ENCODE data around the gene AGPAT3. TPM values are rescaled to one million over a fixed set of nuclear protein-coding genes. Genes with fewer than 3 reads are reported as not detected.

AGPAT3 gene
- total RNA-seq, 4 donors from 2014 or later = 28.0 to 36.5 (median 32.2) TPM

- H3K27ac ChIP-seq (replicated peaks in 1 of 4) = no peak overlapping the region
- 78% methylated on average over 6 of the region's 6 CpGs for WGBS
- no peaks in the 10 kb centered on the region for H3K9me3 ChIP-seq
- H3K36me3 ChIP-seq = peaks cover 0 to 19% (median 14%) of the 10 kb centered on the region in 4 donors
- H3K27me3 ChIP-seq = no peaks in the 10 kb centered on the region
- peaks cover 4 to 8% (median 7%) of the 10 kb centered on the region in 4 donors for H3K4me1 ChIP-seq
- intact Hi-C loops (cut with DNase I) = no loop called here
- no peak for DNase-seq (ENCODE audit: extremely low spot score)
- no peak overlapping the region for H3K4me3 ChIP-seq
- TF ChIP-seq CTCF (IDR thresholded peaks at IDR 0.05) (no peak), POLR2A (IDR thresholded peaks at IDR 0.05; ENCODE audit: low read depth) (no peak), POLR2AphosphoS5 (IDR thresholded peaks at IDR 0.05) (no peak), EP300 (IDR thresholded peaks at IDR 0.05) (no peak)
Observed at GRCh38 chr21:43987509-43987908, 122.5 kb downstream of the AGPAT3 start.

- H3K4me1 ChIP-seq = peaks cover 4 to 8% (median 7%) of the 10 kb centered on the region in 4 donors
- intact Hi-C loops (cut with DNase I) = no loop called here
- WGBS = 71% methylated on average over 6 of the region's 9 CpGs
- H3K9me3 ChIP-seq = no peaks in the 10 kb centered on the region
- H3K4me3 ChIP-seq = no peak overlapping the region
- peaks cover 0 to 14% (median 9%) of the 10 kb centered on the region in 4 donors for H3K36me3 ChIP-seq
- no peaks in the 10 kb centered on the region for H3K27me3 ChIP-seq
- DNase-seq (ENCODE audit: extremely low spot score) = no peak
- TF ChIP-seq CTCF (IDR thresholded peaks at IDR 0.05) (no peak), EP300 (IDR thresholded peaks at IDR 0.05) (no peak), POLR2A (IDR thresholded peaks at IDR 0.05; ENCODE audit: low read depth) (no peak), POLR2AphosphoS5 (IDR thresholded peaks at IDR 0.05) (no peak)
- no peak overlapping the region for H3K27ac ChIP-seq (replicated peaks in 1 of 4)
Observed at GRCh38 chr21:43988016-43988415, 123.0 kb downstream of the AGPAT3 start.

GRCh38 chr21:43988506-43989230 lies 123.6 kb downstream of the AGPAT3 start:
- Histone ChIP-seq H3K36me3 (peaks cover 0 to 7% (median 2%) of the 10 kb centered on the region in 4 donors), H3K27ac (replicated peaks in 1 of 4) (no peak overlapping the region), H3K27me3 (peaks cover 0 to 3% (median 0%) of the 10 kb centered on the region in 4 donors), H3K4me3 (no peak overlapping the region), H3K9me3 (no peaks in the 10 kb centered on the region), H3K4me1 (peaks cover 4 to 8% (median 7%) of the 10 kb centered on the region in 4 donors)
- no peak for DNase-seq (ENCODE audit: extremely low spot score)
- 85% methylated on average over 15 of the region's 23 CpGs for WGBS
- TF ChIP-seq EP300 (IDR thresholded peaks at IDR 0.05) = no peak
- TF ChIP-seq POLR2AphosphoS5 (IDR thresholded peaks at IDR 0.05) = no peak
- TF ChIP-seq CTCF (IDR thresholded peaks at IDR 0.05) = no peak
- TF ChIP-seq POLR2A (IDR thresholded peaks at IDR 0.05; ENCODE audit: low read depth) = no peak
- intact Hi-C loops (cut with DNase I) = no loop called here

- peaks cover 0 to 6% (median 0%) of the 10 kb centered on the region in 4 donors for H3K27me3 ChIP-seq
- H3K4me3 ChIP-seq = no peak overlapping the region
- no peaks in the 10 kb centered on the region for H3K9me3 ChIP-seq
- no peak overlapping the region for H3K27ac ChIP-seq (replicated peaks in 1 of 4)
- TF ChIP-seq POLR2A (IDR thresholded peaks at IDR 0.05; ENCODE audit: low read depth) (no peak), POLR2AphosphoS5 (IDR thresholded peaks at IDR 0.05) (no peak), CTCF (IDR thresholded peaks at IDR 0.05) (no peak), EP300 (IDR thresholded peaks at IDR 0.05) (no peak)
- no peaks in the 10 kb centered on the region for H3K36me3 ChIP-seq
- intact Hi-C loops (cut with DNase I) = no loop called here
- DNase-seq (ENCODE audit: extremely low spot score) = no peak
- whole genome bisulfite sequencing = 73% methylated on average over 3 of the region's 7 CpGs
- peaks cover 4 to 8% (median 7%) of the 10 kb centered on the region in 4 donors for H3K4me1 ChIP-seq
Observed at GRCh38 chr21:43989401-43989800, 124.4 kb downstream of the AGPAT3 start.

Data from esophagus muscularis mucosa (tissue), 4 donors.